Stimulated activated CD4-positive, alpha-beta T cell treated with anti-CD3 and anti-CD28 coated beads, Interleukin-2, amount 100 ng/mL, for 48 hours (primary cell): ENCODE results near the gene POLN.

Experiments used
- DNase-seq, 2 donors: peaks; one replicate each; pipeline ENCODE4 v3.0.0-alpha.2; 2020

POLN gene

DNA sequence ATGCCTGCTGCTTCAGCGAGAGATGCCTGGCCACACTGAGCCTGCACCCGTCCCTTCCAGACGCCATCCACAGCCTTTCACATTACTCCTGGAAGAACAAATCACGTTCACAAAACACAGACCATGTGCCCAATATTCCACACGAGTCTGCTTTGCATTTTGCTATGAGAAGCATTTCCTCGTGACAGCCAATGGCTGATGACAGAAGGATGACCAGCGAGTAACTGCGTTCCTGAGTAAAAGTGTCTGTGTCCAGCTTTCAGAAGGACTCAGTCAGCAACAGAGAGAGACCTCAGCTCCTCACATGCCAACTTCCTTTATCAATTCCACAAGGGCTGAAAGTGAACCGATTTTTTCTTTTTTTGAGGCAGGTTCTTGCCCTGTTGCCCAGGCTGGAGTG is 163.3 kb downstream of the POLN start:
- no peak for DNase-seq

DNA sequence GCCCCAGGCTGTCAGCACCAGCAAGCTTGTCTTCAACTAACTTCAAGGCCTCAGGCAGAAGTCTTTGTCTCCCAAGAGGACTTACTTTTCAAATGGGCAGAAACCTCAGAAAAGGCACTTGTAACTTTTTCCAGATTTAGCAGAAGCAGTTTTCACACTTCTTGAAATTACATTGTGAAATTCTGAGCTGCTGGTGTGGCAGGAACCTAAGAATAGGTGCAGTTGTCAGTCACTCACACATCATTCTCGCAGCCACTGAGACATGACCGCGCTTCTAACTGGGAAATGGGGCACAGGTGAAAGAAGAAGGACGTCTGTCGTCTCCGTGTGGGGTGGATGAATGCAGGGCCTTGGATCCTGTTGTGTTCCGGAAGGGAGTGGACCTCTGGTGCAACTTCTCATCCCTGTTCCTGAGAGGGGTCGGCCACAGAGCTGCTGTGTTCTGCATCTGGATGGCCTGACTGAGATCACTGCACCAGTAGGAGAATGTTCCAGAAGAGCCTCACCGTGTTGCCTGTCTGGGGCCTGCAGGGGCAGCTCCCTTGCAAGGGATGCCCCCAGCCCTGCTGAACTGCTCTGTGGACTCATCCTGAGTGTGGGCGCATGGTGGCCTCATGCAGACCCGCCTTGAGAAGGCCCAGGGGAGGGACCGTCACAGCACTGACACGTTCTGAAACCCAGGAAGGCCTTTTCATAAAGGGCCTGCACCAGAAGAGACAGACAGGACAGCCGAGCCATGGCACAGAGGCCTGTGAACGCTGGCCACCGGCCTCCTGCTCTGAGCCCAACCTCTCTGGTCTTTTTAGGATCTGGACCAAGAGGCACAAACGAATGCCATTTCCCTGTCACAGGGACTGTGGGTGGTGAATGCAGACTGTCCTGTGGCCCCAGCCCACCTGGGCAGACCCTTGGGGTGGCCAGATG is 164.1 kb downstream of the POLN start:
- no peak for DNase-seq

DNA sequence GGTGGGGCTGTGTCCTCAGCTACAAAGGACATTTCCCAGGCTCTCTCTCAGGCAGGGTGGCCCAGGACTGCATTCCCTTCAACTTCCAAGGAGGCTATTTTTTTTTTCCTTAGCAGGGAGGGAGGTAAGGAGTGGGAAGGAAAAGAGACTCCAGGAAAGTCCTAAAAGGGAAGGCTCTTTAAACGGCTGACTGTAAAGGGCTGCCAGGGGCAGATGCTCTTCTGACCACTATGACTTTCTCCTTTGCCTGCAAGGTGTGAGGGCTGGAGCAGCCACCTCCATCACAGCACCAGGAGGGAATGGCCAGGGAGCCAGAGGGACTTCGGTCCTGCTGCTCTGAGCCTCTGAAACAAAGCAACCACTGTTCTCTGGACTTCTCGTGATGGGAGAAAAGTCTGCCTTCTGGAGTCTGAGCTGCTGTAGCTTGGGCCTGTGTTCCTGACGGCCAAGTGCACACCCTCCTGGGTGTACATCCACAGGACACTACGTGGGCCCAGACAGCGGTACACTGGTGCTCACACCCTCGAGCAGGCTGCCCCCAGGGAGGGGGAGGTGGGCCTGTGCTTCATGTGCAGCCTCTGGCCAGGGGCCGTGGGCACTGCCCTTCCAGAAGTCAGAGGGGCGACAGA is 164.9 kb downstream of the POLN start:
- DNase-seq: no peak

DNA sequence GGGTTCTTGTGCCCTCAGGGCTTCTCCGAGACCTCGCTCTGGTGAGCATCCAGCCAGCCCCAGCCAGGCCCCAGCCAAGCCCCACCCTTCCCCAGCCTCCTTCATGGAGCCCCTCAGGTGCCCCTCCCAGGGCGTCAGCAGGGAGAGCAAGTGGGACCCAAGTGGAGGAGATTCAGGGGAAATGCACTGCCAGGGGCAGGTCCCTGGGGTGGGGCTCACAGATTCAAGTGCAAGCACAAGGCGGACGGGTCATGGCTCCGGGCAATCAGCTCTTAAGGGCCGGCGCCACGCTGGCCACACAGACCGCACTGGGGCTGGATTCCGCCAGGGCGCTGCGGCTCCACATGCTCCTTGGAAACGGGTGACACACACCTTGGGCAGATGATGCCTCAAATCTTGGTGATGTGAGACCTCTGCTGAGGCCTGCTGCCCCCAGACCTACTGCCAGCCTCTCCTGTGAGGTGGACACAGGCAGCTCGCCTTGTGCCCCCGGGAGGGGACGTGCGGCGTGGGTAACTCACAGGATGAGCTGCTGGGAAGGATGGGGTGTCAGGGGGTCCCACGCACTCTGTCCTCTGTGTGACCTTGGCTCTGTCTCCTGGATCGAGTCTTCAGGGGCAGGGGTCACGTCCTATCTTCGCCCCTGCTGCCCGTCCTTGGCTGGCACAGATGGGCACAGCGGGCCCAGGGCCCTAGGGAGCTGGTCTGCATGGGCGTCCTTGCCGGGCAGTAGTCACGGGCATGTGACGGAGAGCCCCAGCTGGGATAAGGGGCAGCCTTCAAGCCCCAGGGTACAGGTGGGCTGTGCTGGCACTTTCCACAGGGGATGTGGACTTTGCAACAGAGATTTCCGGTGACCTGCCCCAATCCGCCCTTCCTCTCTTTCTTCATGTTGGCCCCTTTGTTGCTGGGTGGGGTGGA is 165.7 kb downstream of the POLN start:
- DNase-seq: no peak

DNA sequence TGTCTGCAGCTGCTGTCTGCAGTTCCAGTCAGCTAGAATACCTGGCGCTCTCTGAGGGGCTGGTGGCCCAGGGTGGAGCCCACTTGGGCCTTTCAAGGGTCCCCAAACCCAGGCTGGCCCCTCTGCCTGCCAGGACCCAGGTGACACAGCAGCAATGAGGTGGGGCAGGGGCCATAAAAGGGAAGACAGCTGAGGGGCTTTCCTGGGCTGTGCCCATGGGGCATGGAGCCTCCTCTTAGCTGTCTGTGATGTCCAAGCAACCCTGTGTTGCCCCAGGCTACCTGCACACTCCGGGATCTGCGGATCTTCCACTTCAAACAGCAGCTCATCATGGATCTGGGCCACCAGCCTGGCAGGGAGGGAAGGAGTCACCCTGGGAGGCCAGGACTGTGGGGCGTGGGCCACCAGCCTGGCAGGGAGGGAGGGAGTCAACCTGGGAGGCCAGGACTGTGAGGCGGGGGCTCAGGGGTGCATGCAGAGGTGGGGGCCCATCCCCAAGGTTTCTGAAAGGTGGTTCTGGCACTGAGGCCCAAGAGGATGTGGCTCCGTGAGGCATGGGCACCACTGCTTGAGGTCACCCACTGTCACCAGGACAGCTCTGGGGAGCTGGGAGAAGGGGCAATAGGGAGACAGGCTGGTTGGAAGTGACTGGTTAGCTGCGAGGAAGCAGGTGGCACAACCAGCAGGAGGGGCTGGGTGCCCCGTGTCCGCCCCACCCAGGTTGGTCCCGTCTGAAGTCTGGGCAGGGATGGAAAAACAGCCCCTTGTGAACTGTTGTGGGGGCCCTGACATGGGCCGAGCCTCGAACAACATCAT is 166.5 kb downstream of the POLN start:
- DNase-seq: no peak

DNA sequence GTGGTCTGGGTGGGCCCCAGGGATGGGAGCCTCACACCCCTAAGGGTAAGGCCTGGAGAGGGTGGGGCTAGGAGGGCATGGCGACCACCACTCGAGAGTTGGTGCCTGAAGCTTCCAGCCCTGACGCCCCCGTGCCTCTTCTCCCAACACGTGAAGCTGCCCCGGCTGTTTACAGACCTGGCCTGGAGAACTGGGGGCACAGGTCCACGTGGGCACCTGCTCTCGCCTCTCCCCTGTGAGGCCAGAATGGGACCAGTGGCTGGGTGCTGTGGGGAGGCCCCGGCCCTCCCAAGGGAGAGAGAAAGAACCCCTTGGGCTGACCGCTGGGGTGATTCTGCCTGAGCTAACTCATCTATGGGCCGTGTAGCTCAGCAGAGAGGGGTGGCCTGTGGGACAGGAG is 167.3 kb downstream of the POLN start:
- no peak for DNase-seq

DNA sequence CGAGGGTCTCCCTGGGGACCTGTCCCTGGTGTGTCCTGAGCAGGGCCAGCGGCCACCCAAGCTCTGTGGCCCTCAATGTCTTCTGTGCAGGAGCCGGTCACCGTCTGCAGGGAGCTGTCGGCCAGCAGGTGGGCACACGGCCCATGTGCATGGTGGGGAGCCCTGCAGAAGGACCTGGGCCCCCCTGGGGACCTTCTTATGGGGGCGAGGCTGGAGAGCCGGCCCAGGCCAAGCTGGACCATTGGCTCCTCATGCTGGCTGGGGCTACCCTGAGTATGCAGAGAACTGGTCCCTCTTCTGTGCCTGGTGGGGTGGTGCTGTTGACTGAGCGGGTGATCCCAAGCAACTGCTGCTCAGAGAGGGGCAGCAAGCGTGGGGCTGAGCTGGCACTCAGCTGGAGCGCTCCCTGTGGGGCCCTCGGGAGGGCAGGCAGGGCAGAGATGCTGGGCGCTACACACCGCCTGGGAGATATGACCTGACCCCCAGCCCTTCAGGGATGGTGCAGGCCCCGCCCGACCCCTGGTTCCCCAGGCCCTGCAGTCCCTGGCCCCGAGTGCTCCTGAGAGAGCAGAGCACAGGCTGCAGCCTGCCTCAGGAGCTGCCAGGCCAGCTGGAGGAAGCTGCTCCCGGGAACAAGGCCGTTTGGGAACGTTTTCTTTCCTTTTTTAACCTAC is 168.0 kb downstream of the POLN start:
- DNase-seq: no peak

DNA sequence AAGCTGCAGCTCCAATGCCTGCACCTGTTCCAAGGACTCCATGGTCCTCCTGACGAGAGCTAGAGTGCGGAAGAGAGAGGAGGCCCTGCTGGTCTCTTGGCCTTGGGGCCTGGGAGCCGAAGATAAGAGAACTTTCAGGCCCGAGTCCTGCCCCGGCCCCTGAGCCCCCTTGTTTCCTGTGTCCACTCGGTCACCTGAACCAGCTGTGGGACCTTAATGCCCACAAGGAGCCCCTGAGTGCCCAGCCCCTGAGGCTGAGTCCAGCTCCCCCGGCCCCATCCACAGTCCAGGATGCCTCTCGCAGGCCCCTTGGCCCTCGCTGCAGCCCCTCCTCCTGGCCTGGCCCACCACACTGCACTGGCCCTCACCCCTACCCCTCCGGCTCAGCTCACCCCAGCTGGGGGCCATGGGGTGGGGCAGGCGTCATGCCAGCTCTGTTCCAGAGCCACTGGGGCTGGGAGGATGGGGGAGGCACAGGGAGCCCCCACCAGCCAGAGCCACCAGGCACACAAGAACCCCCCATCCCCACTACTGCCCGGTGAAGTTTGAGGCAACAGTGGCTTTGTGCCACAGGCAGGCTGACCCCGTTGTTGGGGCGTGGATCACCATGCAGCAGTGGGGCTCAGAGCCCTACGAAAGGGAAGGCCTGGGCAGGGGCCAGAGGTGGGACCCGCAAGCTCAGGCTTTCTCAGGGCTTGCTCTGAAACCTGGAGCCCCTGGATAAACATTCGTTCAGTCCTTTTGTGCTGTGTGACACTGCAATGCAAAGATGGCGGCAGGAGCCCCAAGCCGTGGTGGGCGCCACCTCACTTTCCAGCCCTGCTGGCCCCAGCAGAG is 168.7 kb downstream of the POLN start:
- DNase-seq: no peak

DNA sequence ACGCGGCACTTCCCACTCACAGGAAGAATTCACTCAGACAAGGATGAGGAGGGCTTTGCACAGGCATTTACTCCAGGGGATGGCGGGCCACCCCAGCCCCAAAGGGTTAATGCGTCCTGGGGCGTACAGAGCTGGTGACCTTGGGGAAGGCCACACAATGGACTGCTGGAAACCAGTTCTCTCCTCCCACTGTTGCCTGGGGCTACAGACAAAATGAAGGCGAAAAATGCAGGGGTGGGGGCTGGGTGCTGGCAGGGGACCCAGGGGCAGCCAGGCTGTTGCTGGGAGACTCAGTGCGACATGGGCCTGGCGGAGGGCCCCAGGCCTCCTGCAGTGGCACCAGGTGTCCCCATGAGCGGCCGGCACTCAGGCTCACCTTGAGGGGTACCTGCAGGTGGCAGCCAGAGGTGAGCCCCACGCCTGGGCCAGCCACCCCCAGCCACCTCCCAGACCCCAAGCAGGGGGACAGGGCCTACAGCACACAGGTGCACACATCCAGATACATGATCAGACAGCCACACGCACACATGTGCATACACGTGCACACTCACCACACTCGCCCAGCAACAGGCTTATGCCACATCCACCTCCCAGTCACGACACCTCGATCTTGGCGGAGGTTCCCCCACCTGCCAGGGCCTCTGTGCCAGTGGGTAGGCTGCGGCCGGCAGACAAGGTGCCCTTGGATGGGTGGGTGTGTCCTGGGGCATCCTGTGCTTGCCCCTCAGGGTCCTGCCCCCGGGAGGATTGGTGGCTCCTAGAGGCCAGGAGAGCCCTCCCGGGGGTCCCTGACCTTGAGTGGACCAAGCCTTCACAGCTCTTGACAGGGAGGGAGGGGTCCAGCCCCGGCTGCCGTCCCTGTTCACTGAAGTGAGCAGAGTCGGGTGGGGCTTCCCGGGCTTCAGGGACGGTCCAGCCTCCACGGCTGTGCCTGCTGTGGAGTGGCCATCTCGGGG is 169.7 kb downstream of the POLN start:
- DNase-seq: no peak

DNA sequence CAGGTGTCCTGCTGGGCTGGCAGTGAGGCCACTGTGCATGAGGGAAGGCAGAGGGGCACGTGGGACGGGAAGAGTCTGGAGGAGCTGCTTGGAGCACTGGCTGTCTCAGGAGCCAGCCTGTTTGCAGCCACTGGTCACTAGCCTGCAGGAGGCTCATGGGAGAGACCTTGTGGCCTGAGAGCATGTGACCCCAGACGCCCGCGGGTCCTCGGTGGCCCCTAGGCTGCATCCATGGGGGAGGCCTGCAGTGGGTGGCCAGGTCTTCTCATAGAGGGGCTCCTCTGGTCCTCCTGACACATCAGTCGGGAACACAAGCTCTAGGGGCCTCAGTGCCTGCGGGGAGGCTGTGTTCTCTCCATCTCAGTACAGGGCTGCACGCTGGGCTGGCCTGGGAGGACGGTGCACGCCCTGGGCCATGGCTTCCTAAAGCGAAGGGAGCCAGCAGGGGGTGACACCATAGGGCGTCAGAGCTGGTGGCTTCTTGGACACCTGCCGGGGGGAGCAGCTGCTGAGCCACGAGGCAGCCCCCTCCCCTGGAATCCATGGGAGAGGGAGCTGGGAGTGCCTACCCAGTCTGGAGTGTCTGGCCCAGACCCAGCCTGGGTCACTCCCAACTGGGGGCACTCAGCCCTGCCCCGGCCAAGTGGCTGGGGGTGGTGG is 170.5 kb downstream of the POLN start:
- no peak for DNase-seq

DNA sequence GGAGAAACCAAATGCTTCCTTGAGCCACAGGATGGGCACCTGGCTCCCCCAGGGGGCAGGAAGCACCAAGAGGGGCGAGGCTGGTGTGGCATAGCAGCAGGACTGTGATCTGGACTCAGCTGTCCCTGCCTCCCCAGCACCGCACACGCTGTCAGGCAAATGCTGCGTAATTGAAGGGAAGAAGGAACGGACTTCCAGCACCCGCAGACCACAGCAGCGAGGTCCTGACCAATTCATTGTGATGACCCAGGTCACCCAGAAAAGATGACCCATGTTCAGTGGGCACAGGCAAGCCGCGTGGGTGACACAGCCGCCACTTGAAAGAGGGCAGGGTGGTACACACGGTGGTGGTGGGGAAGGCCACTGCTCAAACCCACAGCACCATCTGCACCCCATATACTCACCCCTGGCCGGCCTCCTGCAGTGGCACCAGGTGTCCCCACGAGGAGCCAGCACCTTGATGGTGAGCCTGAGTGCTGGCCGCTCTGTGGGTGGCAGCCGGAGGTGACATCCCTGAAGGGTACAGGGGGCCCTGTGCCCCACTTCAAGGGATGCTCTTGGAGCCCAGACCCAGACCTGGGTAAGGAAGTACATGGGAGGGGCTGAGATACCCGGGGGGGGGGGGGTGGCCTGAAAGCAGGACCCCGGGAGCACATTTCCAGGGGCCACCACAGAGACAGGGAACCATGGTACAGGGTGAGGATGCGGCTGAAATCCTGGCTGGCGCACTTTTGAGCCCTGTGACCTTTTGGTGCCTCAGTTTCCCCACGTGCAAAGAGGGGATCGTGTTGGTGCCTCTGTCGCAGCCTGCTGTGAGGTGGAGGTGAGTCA is 171.3 kb downstream of the POLN start:
- DNase-seq: no peak

DNA sequence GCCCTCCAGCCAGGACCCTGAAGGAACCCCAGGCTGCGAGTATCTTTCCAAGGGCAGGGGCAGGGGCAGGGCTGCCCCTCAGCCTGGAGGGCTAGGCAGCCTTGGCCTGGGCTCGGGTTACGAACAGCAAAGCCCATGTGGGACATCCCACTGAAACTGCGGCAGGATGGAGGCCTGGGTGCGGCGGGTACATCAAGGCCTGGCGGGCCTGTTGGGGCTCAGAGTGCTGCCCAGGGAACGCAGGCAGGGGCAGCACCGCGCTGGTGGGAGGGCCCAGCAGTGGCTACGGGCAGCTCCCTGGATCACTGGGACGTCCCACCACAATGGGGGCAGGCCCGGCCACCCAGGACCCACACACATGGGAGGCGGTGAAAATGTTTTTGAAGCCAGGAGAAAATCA is 171.9 kb downstream of the POLN start:
- no peak for DNase-seq

DNA sequence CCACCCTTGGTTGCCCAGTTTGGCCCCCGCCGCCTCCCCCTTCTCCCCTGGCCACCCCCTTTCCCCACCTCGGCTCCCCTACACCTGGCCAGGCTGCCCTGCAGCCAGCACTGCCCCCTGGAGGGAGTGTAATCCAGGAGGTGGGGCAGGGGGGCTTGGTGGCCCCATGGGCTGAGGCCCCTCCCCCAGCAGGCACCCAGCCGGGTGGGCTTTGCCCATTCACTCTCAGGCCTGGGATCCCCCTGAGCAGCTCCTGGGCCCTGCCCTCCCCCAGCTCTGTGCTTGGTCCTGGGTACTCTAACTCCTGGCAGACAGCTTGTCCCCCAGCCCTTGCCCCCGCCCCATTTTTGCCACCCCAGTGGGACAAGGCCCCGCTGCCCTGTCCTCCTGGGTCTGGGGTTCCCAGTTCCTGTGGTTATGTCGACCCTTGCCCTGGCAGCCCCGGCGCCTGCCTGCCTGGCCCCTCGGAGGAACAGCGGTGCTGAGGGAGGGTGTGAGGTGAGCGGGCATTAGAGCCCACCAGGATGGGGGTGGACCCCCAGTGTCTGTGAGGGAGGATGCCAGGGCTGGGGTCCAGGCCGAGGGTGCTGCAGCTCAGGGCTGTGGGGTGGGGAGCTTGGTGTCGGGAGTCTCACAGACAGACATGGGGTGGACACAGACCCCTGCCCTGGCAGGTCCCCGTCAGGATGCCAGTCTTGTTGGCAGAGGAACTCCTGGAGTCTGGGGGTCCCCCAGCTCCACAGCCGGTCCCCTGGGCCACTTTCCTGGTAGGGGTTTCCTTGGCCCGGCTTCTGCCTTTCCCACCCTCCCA is 172.6 kb downstream of the POLN start:
- DNase-seq: no peak

DNA sequence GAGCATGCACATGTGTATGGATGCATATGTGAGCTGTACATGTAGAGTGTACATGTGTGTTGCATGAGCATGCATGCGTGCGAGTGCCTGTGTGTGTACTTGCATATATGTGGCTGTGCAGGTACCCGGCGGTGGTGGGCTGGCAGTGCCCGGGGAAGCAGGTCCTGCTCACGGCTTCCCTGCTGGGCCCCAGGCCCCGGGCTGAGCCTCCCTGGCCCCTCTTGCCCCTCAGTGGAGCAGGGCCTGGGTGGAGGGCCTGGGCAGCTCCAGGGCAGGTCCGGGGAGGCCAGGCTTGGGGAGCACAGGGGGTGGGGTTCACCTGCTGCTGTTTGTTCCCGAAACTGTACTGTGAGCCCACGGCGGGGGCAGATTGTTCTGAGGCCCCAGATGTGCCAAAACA is 173.4 kb downstream of the POLN start:
- no peak for DNase-seq

DNA sequence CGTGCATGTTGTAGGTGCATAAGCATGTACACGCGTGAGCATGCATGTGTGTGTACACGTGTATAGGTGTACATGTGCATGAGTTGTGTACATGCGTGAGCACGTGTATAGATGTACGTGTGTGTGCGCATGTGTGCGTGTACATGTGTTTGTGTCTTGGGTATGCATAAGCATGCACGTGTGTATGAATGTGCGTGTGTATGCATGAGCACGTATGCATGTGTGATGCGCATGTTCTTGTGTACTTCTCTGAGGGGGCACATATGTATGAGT is 173.8 kb downstream of the POLN start:
- DNase-seq: no peak

DNA sequence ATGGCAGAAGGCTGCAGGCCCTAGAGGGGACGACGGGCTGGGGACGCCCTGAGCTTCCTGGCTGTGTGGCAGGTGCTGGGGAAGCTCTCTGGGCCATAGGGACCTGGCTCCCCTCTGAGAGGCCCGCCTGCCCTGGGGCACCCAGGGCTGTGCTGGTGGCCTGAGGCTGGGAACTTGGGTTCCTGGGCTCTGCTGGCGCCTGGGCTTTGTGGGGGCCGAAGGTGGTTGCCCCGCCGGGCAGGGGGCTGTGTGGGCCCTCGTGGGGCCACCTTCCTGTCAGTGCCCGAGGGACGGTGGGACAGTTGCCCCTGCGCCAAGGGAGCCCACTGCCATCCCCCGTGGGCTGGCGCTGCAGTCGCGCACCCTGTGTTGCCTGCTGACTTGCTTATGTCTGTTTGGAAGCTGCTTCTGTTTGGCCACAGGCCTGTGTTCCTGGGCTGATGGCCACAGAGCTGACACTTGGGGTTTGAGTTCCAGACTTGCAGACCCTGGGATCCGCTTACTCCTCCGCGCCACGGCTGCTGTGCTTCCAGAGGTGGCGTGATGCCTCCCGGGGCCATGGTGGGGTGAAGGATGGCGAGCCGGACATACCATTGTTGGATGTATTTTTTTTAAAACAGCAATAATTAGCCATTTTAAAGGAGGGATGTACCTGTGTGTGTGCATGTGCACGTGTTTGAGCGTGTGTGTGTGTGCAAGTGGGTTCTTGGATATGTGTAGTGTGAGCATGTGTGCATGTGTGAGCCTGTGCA is 174.3 kb downstream of the POLN start:
- no peak for DNase-seq
